ENCODE measurements around the gene SNX27.
A peak's percentile ranks its signal among the peaks of the same experiment; 100 is the strongest.
"Not testable (repeated sequence)": the region's sequence is repeated elsewhere in the genome, so short reads cannot be mapped to it uniquely, and the experiment has no call there.

Gene SNX27

DNA sequence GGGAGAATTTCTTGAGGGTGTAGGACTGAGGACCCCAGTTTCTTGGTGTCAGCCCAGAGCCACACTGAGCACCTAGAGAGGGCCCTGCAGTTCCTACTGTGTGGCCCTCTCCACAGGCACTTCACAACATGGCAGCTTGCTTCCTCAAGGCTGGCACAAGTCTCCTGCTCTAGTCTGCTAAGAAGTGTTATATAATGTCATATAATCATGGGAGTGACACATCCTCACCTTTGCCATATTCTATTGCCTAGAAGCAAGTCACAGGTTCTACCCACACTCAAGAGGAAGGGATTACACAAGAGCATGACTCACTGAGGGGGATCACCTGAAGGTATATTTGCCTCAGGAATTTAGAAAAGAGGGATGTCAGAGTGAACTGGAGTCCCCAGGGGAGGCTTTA is 5.5 kb upstream of the SNX27 start:
- DNase-seq, result no peak

DNA sequence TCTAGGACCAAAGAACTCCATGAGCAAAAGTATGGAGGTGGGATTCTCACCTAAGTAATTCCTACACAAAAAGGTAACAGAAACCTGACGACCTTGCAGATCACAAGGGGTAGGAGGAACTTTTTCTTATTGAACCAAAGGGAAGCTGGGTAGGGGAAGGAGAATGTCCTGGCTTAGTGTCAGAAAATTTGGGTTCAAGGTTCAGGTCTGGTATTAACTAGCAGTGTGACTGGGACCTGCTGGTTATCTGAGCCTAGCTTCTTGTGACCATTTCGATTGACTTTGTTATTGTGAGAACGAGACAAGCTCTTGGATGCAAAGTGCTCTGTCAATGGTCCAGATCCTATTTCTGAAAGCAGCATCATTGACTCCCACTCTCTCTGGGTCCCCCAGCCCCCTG is 5.0 kb upstream of the SNX27 start:
- no peak for DNase-seq

DNA sequence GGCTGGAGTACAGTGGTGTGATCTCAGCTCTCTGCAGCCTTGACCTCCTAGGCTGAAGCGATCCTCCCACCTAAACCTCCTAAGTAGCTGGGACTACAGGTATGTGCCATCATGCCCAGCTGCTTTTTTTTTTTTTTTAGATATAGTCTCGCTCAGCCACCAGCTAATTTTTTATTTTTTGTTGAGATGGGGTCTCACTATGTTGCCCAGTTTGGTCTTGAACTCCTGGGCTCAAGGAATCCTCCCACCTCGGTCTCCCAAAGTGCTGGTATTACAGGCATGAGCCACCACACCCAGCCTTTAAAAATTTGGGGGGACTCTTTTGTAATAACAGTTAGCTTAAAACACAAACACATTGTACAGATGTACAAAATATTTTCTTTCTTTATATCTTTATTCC is 1.7 kb upstream of the SNX27 start:
- DNase-seq, result no peak

DNA sequence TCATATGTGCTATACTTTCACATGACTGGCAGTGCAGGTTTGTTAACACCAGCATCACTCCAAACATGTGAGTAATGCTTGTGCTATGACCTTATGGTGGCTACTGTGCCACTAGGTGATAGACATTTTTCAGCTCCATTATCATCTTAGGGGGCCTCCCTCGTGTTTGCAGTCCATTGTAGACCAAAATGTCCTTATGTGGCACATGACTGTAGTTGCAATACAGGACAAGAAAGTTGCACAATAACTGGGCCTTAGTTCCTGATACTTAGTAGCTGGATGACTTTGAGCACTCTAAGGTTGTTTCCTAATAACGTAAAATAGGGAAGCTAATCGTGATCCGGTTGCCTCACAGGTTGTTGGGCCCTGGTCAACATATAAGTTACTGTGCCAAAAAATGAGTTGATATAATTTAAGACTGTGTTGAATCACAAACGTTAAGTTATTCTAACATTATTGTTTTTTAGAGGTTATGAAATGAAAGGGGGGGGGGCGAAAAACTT is 511 bp upstream of the SNX27 start:
- peak; percentile 74 for DNase-seq

DNA sequence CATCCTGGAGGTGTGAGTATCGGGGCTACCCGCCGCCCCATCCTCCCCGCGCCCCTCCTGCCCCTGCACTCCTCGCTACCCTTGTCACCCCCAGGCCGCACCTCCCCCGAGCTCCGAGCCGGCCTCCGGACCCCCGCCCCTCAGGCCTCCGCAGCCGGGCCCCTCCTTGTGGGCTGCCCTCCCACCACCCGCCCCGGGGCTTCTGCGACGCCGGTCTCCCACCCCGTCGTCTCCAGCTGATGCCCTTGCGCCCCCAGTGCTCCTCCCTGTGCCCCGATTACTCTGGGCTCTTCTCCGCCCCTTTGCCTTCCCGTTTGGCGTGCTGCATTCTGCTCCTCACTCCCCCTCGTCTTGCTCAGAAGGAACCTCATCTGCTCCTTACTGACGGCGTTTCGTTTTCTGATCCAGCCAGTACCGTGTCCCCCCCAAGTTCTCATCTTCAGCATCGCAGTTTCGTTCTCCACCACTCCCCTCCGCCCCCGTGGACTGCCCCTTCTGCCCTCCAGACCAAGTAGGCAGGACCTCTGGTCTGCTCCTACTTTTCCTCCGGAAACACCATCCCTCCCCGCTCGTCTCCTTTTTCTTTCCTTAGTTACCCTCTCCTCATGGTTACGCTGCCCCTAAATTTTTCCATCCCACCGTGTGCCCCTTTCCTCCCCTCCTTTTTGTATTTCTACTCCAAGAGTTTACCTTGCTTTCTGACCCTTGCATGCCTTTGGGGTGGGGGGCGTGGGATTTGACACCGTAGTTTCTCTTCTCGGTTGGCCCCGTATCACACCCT is 841 bp downstream of the SNX27 start:
- peak; percentile 18 for DNase-seq

DNA sequence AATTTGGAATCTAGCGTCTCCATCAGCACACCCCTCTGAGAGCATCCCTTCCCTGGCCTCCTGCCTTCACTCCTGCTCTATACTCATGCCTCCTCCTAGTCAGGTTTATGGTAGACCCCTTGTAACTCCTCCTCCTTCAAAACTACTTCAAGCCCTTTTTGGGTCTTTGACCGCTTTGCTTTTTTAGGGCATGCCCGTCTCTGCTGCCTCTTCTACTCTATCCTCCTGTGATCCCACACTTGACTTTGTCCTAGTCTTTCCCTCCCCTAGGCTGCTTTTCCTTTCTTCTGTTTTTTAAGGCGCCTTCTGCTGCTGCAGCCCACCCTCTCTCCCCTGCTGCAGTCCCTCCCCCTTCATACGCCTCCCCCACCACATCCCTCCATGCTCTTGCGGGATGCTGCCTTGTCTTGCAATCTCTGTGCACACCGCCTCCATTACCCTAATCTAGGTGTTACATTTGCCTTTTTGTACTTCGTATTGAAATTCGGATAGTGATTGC is 1.5 kb downstream of the SNX27 start:
- no peak for DNase-seq

DNA sequence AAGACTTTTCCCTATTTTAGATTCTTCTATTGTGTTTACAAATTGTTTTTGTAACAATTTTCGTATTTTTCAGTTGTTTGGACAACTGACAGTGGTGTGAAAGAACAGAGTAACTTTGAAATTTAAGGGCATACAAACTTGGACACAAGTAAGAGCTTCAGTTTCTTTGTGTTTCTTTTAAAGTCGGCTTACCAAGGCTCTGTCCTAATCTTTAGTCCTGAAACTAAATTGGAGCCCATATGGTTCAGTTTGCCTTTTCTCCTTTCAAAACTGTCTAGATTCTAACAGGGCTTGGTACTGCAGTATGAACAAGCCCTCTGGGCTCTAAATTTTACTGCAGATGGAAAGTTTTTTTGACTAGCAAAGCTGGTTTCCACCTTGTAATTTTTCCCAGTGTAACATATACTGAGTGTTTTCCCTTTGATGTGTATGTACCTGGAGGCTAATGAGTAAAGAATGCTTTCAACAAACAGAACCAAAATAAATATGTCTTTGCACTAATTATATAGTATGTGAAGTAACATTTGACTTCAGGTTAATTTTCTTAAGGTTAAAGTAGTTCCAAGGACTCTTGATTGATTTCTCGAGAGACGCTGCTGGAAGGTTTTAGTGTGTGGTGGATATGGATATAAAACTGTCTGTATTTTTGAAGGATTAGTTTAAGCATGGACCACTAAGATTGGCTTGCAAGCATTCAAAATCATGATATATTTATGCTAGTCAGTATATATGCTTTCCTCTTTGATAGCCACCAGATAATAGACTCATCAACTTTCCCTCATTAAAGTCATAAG is 4.1 kb downstream of the SNX27 start:
- DNase-seq, result no peak

DNA sequence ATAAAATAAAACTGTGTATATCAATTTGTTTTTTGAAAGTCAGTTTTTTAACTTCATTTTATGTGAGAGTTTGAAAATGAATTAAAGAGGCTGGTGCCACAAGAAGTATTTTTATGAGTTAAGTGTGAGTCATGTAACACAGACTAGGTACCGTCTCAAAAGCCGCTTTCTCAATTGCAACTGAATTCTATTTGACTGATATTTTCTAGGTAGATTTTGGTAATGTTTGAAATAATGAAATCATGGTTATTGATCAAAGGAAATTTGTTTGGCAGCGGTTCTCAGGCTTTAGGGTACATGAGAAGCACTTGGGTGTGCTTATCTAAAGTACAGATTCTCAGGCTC is 4.6 kb downstream of the SNX27 start:
- DNase-seq, result no peak

DNA sequence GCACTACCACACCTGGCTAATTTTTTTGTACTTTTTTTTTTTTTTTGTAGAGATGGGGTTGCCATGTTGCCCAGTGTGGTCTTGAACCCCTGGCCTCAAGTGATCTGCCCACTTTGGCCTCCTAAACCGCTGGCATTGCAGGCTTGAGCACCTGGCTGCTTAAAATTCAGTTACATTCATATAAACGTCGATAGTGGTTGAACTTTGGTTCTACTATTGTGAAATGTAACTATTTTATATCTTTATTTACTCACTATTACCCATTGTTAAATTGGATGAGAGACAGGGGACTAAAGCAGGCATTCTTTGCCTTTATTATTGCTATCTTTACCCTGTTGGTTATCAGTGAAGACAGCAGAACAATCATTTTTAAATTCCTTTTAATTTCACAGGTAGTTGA is 6.2 kb downstream of the SNX27 start:
- no peak for DNase-seq

DNA sequence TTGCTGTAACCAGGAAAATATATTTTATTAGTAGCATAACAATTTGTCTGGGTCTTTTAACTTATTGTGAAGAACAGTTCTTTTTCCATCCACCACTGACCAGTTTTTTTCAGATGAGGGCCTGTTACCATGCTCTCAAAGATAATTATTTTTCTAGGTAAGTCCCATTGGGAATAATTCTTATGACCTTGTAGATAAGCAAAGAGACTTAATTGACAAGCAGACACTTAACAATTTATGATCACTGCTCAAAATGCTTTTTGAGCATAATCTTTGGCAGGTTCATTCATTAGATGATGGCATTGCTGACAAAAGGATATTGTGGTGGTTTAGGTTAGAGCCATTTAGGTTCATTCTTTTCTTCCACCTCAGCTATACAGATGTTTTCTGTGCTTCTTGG is 6.6 kb downstream of the SNX27 start:
- no peak for DNase-seq

DNA sequence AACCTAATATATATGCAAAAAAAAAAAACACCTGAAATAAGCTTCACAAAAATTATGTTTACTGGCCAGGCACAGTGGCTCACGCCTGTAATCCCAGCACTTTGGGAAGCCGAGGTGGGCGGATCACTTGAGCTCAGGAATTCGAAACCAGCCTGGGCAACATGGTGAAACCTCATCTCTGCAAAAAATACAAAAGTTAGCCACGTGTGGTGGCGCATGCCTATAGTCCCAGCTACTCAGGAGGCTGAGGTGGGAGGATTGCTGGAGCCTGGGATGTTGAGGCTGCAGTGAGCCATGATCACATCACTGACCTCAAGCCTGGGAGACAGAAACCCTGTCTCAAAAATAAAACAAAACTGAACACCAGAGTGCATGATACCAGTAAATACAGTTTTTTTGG is 7.1 kb downstream of the SNX27 start:
- DNase-seq, result not testable (repeated sequence)

DNA sequence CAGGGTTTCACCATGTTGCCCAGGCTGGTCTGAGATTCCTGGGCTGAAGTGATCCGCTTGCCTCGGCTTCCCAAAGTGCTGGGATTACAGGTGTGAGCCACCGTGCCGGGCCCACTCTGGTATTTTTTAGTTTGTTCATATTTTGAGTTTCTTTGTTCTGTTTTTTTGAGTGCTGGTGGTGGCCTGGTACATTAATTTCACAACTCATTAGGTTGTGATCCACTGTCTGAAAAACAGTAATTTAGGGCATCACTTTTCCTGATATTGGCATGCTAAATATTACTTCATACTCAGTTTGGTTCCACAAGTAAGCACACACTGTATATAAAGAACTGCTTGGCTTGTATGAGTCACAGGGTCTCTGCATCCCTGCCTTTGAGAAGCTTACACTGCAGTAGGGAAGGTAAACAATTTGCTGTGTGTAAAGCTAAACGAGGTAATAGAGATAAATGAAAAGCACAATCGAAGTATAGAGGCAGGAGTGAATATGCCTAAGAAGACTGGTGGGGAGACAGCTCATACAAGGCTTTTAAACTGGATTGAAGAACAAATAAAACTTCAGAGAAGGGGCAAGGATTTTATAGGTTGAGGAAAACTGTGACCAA is 7.7 kb downstream of the SNX27 start:
- no peak for DNase-seq

DNA sequence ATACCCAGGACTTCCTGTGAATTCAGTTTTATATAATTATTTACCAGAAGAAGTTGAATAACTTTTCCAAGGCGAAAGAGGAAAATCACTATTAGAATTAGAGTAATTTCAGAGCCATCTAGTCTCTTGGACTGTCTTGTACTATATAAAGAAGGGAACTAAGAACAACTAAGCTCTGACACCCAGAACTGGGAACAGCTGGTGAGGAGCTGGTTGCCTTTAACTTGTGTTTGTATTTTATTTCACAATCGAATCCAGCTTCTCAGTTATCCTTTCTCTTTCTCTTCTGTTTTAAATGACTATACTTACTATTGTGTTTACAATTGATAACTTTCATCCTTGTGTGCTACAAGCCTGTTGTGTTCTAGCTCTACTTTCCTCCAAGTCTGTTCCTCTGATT is 8.4 kb downstream of the SNX27 start:
- no peak for DNase-seq

DNA sequence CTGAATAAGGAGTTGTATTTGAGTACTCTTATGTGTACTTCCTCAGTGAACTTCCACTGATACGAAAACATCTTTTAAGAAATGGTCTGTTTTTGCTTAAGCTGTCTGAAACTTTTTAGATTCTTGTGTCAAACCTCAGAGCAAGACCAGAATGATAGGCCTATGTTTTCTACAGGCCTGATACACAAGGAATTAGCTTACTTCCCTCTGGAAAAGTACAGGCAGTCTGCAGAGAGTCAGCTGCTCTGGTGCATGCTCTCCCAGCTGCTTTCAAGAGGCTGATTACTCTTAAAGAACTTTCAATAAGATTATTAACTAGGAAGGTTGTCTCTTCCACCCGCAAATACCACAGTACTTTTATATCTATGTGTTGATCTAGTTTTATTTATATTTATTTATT is 9.5 kb downstream of the SNX27 start:
- DNase-seq, result no peak

DNA sequence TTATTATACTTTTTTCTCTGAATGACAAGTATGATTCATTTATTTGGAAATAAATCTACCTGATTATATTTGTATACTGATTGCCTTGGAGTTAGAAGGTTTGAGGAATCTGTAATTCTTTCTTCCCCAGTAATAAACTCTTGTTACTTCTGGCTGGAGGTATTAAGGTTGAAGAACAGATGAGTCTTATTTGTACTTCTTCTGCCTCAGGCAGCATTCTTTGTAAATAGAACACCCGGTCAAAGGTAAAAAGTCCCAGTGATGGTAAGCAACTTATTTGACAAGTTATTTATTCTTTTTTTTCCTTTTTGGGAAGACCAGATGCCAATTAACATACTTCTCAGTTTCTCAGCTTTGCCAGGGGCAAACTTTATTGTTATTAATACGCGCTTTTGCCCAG is 12.9 kb downstream of the SNX27 start:
- DNase-seq, result no peak

DNA sequence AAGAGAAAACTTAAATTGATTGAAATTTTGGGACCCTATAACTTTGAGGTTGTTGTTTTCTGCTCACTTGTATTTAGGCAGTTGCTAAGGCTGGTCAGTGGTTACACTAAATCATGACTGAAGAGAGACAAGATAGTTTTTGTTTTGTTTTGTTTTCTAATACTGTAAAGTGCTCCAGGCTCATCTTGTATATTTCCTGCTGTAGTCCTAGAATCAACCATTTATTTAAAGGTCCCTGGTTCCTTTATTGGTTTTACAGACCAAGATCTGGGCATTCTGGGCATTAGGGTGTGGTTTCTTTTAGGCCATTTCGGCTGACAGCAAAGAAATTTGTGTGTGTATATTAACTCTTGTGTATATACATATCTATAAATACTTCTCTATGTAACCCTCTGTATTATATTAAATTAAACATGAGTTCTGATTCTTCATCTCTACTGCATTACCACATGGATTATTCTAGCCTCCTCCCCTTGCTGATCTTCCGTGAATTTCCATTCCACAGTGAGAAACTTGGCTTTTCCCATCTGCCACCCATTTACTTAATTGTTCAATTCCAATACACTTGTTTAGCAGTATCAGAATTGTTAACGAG is 15.0 kb downstream of the SNX27 start:
- no peak for DNase-seq

DNA sequence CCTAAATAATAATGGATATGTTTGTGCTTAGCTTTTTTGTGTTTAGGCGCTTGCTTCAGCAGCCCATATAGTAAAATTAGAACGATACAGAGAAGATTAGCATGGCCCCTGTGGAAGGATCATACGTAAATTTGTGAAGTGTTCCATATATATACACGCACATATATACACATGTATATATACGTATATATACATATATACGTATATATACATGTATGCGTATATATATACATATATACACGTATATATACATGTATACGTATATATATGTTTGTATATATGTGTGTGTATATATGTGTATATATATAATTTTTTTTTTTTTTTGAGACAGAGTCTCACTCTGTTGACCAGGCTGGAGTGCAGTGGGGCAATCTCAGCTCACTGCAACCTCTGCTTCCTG is 17.4 kb downstream of the SNX27 start:
- DNase-seq, result no peak

DNA sequence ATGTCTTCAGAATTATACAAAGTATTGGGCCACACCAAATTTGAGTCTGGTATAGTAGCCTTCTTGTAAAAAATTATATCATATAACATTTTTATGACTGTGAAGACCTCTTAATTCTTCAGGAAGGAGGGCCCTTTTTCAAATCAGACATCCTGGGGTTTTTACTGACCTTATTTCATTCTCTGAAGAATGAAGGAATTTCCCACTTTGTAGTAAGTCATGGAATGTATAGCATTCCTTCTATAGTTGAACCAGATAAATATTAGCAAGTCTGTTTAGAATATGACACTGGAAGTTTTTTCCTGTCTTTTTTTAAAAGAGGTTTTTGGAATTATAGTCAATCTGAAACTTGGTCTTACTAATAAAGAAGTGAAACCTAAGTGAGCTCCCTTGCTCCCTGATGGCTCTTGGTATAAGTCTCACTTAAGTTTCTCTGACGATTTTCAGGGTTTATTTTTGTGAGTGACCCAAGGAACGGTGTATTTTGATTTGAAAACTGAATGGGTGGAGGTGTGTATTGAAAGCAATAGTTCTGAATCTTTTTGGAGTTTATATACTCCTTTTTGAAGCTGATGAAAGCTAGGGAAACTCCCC is 23.7 kb downstream of the SNX27 start:
- DNase-seq, result no peak

DNA sequence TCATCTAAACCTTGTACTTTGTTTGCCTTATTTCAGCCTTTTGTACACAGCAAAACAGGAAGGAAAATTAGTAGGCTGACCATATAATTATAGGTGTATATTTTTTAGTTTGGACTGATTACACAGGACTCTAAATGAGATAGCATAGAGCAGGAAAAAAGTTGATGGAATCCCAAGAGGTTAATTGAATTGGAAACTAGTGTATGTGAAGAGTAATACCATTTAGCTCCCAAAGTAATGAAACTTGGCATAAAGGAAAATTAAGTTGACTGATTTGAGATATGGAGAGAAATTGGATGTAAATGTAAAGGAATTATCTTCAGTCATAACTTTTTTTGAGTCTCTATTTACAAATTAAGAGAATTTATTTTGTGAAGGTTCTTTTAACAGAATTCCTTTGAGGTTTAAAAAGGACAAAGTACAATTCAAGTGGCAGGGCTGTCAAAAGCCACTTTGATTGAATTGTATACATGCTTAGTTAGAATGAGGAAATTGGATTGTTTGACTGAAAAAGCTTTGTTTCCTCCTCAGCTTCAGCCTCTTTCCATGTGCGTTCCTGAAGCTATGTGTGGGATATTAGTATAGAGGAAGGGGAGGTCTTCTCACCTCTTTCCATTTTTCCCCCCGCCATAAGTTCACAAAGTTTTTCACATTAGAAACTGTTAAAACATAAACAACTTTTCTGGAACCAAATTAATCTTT is 26.4 kb downstream of the SNX27 start:
- DNase-seq, result no peak

DNA sequence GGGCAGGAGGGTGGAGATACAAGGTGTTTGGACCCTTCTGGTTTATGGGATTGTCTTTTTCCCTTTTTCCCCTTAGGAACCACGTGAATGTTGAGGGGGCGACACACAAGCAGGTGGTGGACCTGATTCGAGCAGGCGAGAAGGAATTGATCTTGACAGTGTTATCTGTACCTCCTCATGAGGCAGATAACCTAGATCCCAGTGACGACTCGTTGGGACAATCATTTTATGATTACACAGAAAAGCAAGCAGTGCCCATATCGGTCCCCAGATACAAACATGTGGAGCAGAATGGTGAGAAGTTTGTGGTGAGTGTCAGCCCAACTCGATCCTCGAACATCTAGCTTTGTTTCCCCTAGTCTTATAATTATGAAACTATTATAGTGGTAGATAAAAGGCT is 27.0 kb downstream of the SNX27 start:
- no peak for DNase-seq

DNA sequence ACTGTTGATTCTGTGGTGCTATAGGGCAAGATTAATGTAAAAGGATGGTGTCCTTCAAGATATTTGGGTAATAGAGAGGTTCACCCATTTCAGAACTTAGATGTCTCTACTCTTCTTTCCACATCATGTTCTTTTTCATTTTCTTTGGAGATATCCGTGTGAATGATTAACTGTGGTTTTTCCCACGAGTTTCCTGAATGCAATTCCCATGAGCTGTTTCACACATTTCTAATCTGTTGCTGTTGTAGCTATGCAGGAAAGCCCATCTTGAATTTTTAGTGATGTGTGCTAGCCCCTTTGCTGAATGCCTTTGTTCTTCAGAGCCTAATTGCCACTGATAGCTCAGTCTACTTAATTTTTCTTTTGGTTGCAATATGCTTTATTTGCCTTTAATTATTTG is 27.6 kb downstream of the SNX27 start:
- DNase-seq, result no peak

DNA sequence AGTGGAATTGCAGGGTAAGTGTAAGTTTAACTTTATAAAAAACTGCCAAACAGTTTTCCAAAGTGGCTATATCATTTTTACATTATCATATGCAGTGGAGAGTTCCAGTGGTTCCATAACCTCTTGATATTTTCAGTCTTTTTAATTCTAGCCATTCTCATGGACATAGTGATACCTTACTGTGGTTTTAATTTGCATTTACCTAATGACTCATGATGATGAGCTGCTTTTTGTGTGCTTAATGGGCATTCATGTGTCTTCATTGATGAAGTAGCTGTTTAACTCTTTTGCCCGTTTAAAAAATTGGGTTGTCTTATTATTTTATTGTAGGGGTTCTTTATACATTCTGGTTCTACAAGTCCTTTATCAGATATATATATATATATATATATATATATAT is 29.4 kb downstream of the SNX27 start:
- no peak for DNase-seq
